ENCODE measurements around the gene CCDC3.

DNA sequence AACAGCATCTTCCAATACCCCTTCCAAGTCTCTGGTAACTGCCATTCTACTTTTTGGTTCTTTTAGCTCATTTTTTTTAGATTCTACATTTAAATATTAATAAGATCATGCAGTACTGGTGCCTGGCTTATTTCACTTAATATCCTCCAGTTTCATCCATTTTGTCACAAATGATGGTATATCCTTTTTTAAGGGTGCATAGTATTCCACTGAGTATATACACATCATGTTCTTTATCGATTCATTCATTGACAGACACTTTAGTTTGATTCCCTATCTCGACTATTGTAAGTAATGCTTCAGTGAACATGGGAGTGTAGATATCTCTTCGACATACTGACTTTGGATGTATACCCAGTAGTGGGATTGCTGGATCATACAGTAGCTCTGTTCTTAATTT, 89.7 kb downstream of the CCDC3 start:
- TF ChIP-seq TEAD4 (IDR thresholded peaks at IDR 0.05), result no peak
- TF ChIP-seq, protein P1, sequence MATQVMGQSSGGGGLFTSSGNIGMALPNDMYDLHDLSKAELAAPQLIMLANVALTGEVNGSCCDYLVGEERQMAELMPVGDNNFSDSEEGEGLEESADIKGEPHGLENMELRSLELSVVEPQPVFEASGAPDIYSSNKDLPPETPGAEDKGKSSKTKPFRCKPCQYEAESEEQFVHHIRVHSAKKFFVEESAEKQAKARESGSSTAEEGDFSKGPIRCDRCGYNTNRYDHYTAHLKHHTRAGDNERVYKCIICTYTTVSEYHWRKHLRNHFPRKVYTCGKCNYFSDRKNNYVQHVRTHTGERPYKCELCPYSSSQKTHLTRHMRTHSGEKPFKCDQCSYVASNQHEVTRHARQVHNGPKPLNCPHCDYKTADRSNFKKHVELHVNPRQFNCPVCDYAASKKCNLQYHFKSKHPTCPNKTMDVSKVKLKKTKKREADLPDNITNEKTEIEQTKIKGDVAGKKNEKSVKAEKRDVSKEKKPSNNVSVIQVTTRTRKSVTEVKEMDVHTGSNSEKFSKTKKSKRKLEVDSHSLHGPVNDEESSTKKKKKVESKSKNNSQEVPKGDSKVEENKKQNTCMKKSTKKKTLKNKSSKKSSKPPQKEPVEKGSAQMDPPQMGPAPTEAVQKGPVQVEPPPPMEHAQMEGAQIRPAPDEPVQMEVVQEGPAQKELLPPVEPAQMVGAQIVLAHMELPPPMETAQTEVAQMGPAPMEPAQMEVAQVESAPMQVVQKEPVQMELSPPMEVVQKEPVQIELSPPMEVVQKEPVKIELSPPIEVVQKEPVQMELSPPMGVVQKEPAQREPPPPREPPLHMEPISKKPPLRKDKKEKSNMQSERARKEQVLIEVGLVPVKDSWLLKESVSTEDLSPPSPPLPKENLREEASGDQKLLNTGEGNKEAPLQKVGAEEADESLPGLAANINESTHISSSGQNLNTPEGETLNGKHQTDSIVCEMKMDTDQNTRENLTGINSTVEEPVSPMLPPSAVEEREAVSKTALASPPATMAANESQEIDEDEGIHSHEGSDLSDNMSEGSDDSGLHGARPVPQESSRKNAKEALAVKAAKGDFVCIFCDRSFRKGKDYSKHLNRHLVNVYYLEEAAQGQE (IDR thresholded peaks at IDR 0.05; ENCODE audit: low read depth), result no peak
- no peak for TF ChIP-seq NFIC (IDR thresholded peaks at IDR 0.05)
- TF ChIP-seq, protein P2, sequence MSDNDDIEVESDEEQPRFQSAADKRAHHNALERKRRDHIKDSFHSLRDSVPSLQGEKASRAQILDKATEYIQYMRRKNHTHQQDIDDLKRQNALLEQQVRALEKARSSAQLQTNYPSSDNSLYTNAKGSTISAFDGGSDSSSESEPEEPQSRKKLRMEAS (IDR thresholded peaks at IDR 0.05), result no peak
- no peak for TF ChIP-seq TAF1 (IDR thresholded peaks at IDR 0.05; ENCODE audit: low read depth)
- TF ChIP-seq EGR1 (IDR thresholded peaks at IDR 0.05), result no peak
- no peak for TF ChIP-seq FOXM1 (IDR thresholded peaks at IDR 0.05; ENCODE audit: borderline replicate concordance, low read depth)

Measured in Ishikawa (cell line).